Stimulated activated CD4-positive, alpha-beta T cell treated with anti-CD3 and anti-CD28 coated beads, Interleukin-2, amount 100 ng/mL, for 4 hours (primary cell): ENCODE data around the gene CTIF.

ENCODE experiments used
- DNase-seq: peaks from one replicate; pipeline ENCODE4 v3.0.0-alpha.2; 2020; ENCODE audit warnings: low read depth

CTIF gene

GRCh38 chr18:48901145-48902022 is 362.6 kb downstream of the CTIF start:
- no peak for DNase-seq

- DNase-seq = no peak
These were observed 363.4 kb downstream of the CTIF start for GRCh38 chr18:48902023-48902855.

- DNase-seq = no peak
These were observed 364.2 kb downstream of the CTIF start for GRCh38 chr18:48902856-48903601.

GRCh38 chr18:48904091-48904490 is 365.3 kb downstream of the CTIF start:
- no peak for DNase-seq

- no peak for DNase-seq
These were observed 366.1 kb downstream of the CTIF start for GRCh38 chr18:48904847-48905394.

GRCh38 chr18:48905513-48905912 is 366.7 kb downstream of the CTIF start:
- DNase-seq = no peak

- DNase-seq = no peak
These were observed 370.1 kb downstream of the CTIF start for GRCh38 chr18:48908916-48909315.

GRCh38 chr18:48909721-48910120 is 370.9 kb downstream of the CTIF start:
- no peak for DNase-seq

- no peak for DNase-seq
These were observed 372.2 kb downstream of the CTIF start for GRCh38 chr18:48910972-48911545.
